GM12878 (cell line): ENCODE measurements around the gene C17orf50. TPM values are rescaled to one million over a fixed set of nuclear protein-coding genes. Genes with fewer than 3 reads are reported as not detected.

Experiments
- ATAC-seq: fragments of 200-7000 bp; cut with Tn5 transposase; 3 replicates; pipeline ENCODE4 v1.9.1; 2020; ENCODE audit warnings: mild to moderate bottlenecking, moderate library complexity
- BruUV-seq: library from RNA; stranded (reverse); fragments of 400-500 nt; replicated peaks from 2 replicates; lab custom pipeline; 2021; lab: Mats Ljungman, UMichigan
- CTCF ChIA-PET: fragments of 300-600 bp; sonication (Branson Sonifier 250); formaldehyde crosslinking; extraction: SDS; loops from one replicate; lab custom pipeline; 2021; ENCODE audit warnings: inconsistent platforms; lab: Yijun Ruan, JAX
- POLR2A ChIA-PET: fragments of 350-600 bp; formaldehyde crosslinking; extraction: SDS; loops from one replicate; lab custom pipeline; 2021; ENCODE audit warnings: inconsistent platforms; lab: Charles Lee
- RAD21 ChIA-PET: fragments of 300-600 bp; sonication (Branson Sonifier 250); formaldehyde crosslinking; loops from one replicate; lab custom pipeline; 2023; ENCODE audit warnings: antibody characterized with exemption; ENCODE audit not compliant: unreplicated experiment; lab: Charles Lee
- SMC1A ChIA-PET: fragments of 300-600 bp; sonication (Branson Sonifier 250); formaldehyde crosslinking; loops from one replicate; lab custom pipeline; 2023; ENCODE audit not compliant: unreplicated experiment, uncharacterized antibody; lab: Charles Lee
- DNase-seq: peaks from one replicate; pipeline ENCODE4 v3.0.0-alpha.2; 2011; ENCODE audit warnings: low read depth, low spot score
- FAIRE-seq: peaks from 3 replicates; lab custom pipeline; 2011; peaks lifted over from hg19 to GRCh38; lab: Jason Lieb, UNC
- H2AFZ ChIP-seq: 2 replicates; pipeline ENCODE4 v1.6.0; 2011; ENCODE audit warnings: low read depth, low read length, control low read depth; ENCODE audit not compliant: control insufficient read depth
- H3K27ac ChIP-seq: 2 replicates; pipeline ENCODE4 v1.5.1; 2011; ENCODE audit warnings: control low read depth; ENCODE audit not compliant: control insufficient read depth, insufficient read depth
- H3K27me3 ChIP-seq, 2 experiments: replicated peaks in 1 of 2; 2 replicates each; pipeline versions ENCODE4 v1.6.0 to v1.6.1; 2011; ENCODE audit warnings: low read length in 1 of 2; ENCODE audit not compliant: control insufficient read depth in 2 of 2, insufficient read depth in 2 of 2
- H3K36me3 ChIP-seq, 2 experiments: 2 replicates each; pipeline ENCODE4 v1.5.1; 2011; ENCODE audit warnings: low read length in 1 of 2; ENCODE audit not compliant: control insufficient read depth in 2 of 2, insufficient read depth in 2 of 2
- H3K4me1 ChIP-seq: 2 replicates; pipeline ENCODE4 v1.6.1; 2011; ENCODE audit warnings: mild to moderate bottlenecking, low read length, moderate library complexity, mixed read lengths; ENCODE audit not compliant: control insufficient read depth, insufficient read depth
- H3K4me2 ChIP-seq: 2 replicates; pipeline ENCODE4 v1.6.0; 2011; ENCODE audit warnings: control low read depth; ENCODE audit not compliant: control insufficient read depth, insufficient read depth
- H3K4me3 ChIP-seq: fragments of 200-600 bp; sonication (generic); 2 replicates; pipeline ENCODE4 v1.5.1; 2016
- H3K79me2 ChIP-seq: 2 replicates; pipeline ENCODE4 v1.6.0; 2011; ENCODE audit warnings: low read length; ENCODE audit not compliant: control insufficient read depth, insufficient read depth
- H3K9ac ChIP-seq: 2 replicates; pipeline ENCODE4 v1.8.0; 2011; ENCODE audit warnings: low read length, control low read depth, mixed read lengths; ENCODE audit not compliant: control insufficient read depth, insufficient read depth
- H3K9me3 ChIP-seq: replicated peaks from 3 replicates; pipeline ENCODE4 v1.5.1; 2011; ENCODE audit warnings: mild to moderate bottlenecking, low read length; ENCODE audit not compliant: control insufficient read depth, insufficient read depth
- H4K20me1 ChIP-seq: 2 replicates; pipeline ENCODE4 v1.6.0; 2011; ENCODE audit not compliant: control insufficient read depth, insufficient read depth
- CEBPB ChIP-seq, 2 experiments: fragments of 150-350 bp in 1 of 2; IDR thresholded peaks; 2 replicates each; pipeline ENCODE4 v1.6.1; 2012 to 2014; ENCODE audit warnings: low read depth in 2 of 2, low read length in 2 of 2, borderline replicate concordance in 1 of 2, inconsistent platforms in 1 of 2
- HDAC2 ChIP-seq: fragments of 200-600 bp; sonication (generic); IDR thresholded peaks from 2 replicates; pipeline ENCODE4 v1.6.1; 2017
- IRF4 ChIP-seq: IDR thresholded peaks from 2 replicates; pipeline ENCODE4 v1.6.1; 2011; ENCODE audit warnings: low read depth, low read length
- KDM1A ChIP-seq: fragments of 200-600 bp; sonication (generic); IDR thresholded peaks from 2 replicates; pipeline ENCODE4 v1.6.1; 2016; ENCODE audit warnings: borderline replicate concordance
- MEF2A ChIP-seq: IDR thresholded peaks from 2 replicates; pipeline ENCODE4 v1.6.1; 2011; ENCODE audit warnings: low read depth, mild to moderate bottlenecking, low read length, moderate library complexity; ENCODE audit not compliant: insufficient read depth
- TARDBP ChIP-seq: IDR thresholded peaks from 2 replicates; pipeline ENCODE4 v1.6.1; 2016; ENCODE audit warnings: borderline replicate concordance
- WGBS: methylation state at CpG from one replicate; pipeline ENCODE4 v1.1.6; 2016; ENCODE audit warnings: low lambda C conversion rate; ENCODE audit not compliant: insufficient replicate concordance, insufficient coverage; ENCODE audit errors: missing lambda C conversion rate; 5-methylcytosine and 5-hydroxymethylcytosine counted together
- in situ Hi-C: fragments of 300-500 bp; cut with MboI; formaldehyde crosslinking; loops from 9 replicates; pipeline ENCODE4 v1.14.3; 2018; ENCODE audit warnings: mixed read lengths
- intact Hi-C: fragments of 100-400 bp; cut with micrococcal nuclease; formaldehyde crosslinking; loops from one replicate; pipeline ENCODE4 v1.14.2; 2022; ENCODE audit not compliant: unreplicated experiment
- polyA plus RNA-seq, 11 experiments: library from polyadenylated mRNA; depleted of rRNA in 4 of 11; unstranded in 6 of 11; stranded (reverse) in 5 of 11; fragments of >200 nt; fragmentation: Nextera tagmentation in 4 of 11; fragmentation: Illumina TruSeq in 1 of 11; extraction: Ambion mirVana in 4 of 11; extraction: Trizol in 1 of 11; gene quantifications; 1 replicate in 1 of 11; 2 replicates in 10 of 11; pipeline versions ENCODE4 v1.2.1 to v1.2.3, GENCODE V29; 2011 to 2016; ENCODE audit warnings: inconsistent platforms in 2 of 11, missing spikeins in 2 of 11, low read depth in 1 of 11
- total RNA-seq, 4 experiments: library from RNA; depleted of rRNA in 3 of 4; stranded (reverse); fragments of >200 nt in 3 of 4; fragmentation: Illumina TruSeq in 1 of 4; extraction: Trizol in 1 of 4; gene quantifications; 2 replicates each; pipeline versions ENCODE4 v1.2.1 to v1.2.3, GENCODE V29; 2013 to 2021
- TF ChIP-seq, protein P1 (sequence below): fragments of 450-650 bp; IDR thresholded peaks from 2 replicates; pipeline ENCODE4 v1.6.1; 2017; ENCODE audit warnings: mild to moderate bottlenecking
- TF ChIP-seq, protein P2 (sequence below), 3 experiments: IDR thresholded peaks in 2 of 3; conservative IDR thresholded peaks in 1 of 3; 2 replicates each; pipeline ENCODE4 v1.5.1; 2011; ENCODE audit warnings: low read depth in 3 of 3, low read length in 3 of 3, mild to moderate bottlenecking in 3 of 3, control low read depth in 2 of 3, moderate library complexity in 2 of 3, inconsistent platforms in 1 of 3, mixed read lengths in 1 of 3; ENCODE audit not compliant: control insufficient read depth in 2 of 3, insufficient read depth in 1 of 3; ENCODE audit errors: extremely low read depth in 1 of 3

The C17orf50 gene
- total and polyA plus RNA-seq, 10 of the 15 experiments (the other 5 are each of a cell fraction or from before 2014, with no cell fraction given) = 0.16 TPM; not detected in 9

DNA sequence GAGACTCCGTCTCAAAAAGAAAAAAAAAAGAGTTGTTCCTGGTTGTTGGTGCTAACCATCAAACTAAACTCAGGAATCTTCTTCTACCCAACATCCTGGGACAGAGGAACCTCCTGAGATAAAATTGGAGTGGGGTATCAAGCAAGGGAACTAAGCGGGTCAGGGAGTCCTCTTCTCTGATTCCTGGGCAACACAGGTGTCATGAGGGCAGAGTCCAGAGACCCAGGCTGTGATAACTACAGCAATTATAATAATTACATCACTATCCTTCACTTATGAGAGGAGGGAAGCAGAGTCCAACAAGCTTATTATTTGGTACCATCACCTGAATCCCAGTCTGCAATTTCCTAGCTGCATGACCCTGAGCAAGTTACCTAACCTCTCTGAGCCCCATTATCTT is 8.1 kb downstream of the C17orf50 start:
- no peak for ATAC-seq
- no peak for FAIRE-seq
- in situ Hi-C loops = loop anchor here (5.0 kb wide), 1 partner anchor 39 kb away; the partner anchor contains the start of gene TAF15
- ChIA-PET CTCF (interaction anchor here (0.9 to 2.3 kb wide), 3 partner anchors 19 to 40 kb away, joined by 3 to 8 read pairs (median 3); partner anchors contain the start of gene TAF15), POLR2A (no interaction called here), SMC1A (no interaction called here), RAD21 (no interaction called here)
- H4K20me1 ChIP-seq = no peaks in the 10 kb centered on the region
- no peak overlapping the region for H3K9ac ChIP-seq
- no peak overlapping the region for H3K27ac ChIP-seq
- intact Hi-C loops = no loop called here
- peaks cover 4 to 6% of the 10 kb centered on the region in 2 experiments for H3K27me3 ChIP-seq
- no peaks in the 10 kb centered on the region for H3K79me2 ChIP-seq
- H3K9me3 ChIP-seq = no peaks in the 10 kb centered on the region
- H3K36me3 ChIP-seq = no peaks in the 10 kb centered on the region
- no peak overlapping the region for H3K4me2 ChIP-seq
- TF ChIP-seq CEBPB (IDR thresholded peaks at IDR 0.05; ENCODE audit: borderline replicate concordance in 1 of 2, low read depth in 2 of 2, low read length in 2 of 2) (no peak), IRF4 (no peak), TARDBP (no peak), KDM1A (no peak), MEF2A (no peak)
- H3K4me3 ChIP-seq = no peak overlapping the region
- H3K4me1 ChIP-seq = peaks cover 5% of the 10 kb centered on the region
- no TSS peak for BruUV-seq
- 72% methylated on average over 2 of the region's 2 CpGs for WGBS
- H2AFZ ChIP-seq = no peak overlapping the region
- DNase-seq = no peak

DNA sequence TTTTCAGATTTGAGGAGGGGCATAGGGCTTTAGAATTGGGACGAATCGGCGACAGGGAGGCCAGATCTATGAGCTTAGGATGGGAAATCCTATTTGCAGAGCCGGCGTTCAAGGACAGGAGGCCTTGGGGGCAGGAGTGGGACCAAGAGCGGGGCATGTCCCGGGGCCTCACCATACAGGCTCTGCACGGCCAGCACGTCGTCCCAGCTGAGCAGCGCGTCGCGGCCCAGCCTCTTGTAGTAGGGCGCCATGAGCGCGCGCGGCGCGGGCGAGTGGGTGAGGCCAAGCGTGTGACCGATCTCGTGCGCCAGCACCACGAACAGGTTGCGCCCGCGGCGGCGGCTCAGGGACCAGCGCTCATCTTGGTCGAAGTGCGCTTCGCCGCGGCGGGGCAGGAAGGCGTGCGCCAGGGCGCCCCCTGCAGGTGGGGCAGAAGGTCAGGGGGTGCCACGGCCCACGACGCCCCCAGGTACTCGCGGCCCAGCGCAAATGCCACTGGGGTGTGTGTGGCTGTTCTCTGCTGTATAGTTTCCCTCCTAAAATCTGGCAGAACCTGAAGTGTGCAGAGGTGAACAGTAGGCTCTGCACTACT is 9.3 kb downstream of the C17orf50 start:
- POLR2A ChIA-PET = no interaction called here
- Histone ChIP-seq H3K27me3 (peaks cover 4 to 6% of the 10 kb centered on the region in 2 experiments), H3K27ac (no peak overlapping the region), H3K9me3 (no peaks in the 10 kb centered on the region), H3K36me3 (no peaks in the 10 kb centered on the region), H3K4me1 (no peaks in the 10 kb centered on the region; the same call in 1 of the 2 replicates), H3K79me2 (no peaks in the 10 kb centered on the region), H3K4me2 (no peak overlapping the region), H3K9ac (no peak overlapping the region), H2AFZ (no peak overlapping the region), H4K20me1 (no peaks in the 10 kb centered on the region), H3K4me3 (no peak overlapping the region)
- DNase-seq (no peak), FAIRE-seq (no peak), ATAC-seq (no peak)
- intact Hi-C loops (no loop called here), in situ Hi-C loops (loop anchor here (5.0 kb wide), 1 partner anchor 37 kb away; the partner anchor contains the start of gene TAF15)
- CTCF ChIA-PET = interaction anchor here (0.6 to 2.3 kb wide), 5 partner anchors 29 to 157 kb away, joined by 3 to 8 read pairs (median 4); partner anchors contain the start of gene TAF15
- SMC1A ChIA-PET = no interaction called here
- WGBS = 84% methylated on average over 48 of the region's 48 CpGs
- TF ChIP-seq HDAC2 = no peak
- TF ChIP-seq, protein P1, sequence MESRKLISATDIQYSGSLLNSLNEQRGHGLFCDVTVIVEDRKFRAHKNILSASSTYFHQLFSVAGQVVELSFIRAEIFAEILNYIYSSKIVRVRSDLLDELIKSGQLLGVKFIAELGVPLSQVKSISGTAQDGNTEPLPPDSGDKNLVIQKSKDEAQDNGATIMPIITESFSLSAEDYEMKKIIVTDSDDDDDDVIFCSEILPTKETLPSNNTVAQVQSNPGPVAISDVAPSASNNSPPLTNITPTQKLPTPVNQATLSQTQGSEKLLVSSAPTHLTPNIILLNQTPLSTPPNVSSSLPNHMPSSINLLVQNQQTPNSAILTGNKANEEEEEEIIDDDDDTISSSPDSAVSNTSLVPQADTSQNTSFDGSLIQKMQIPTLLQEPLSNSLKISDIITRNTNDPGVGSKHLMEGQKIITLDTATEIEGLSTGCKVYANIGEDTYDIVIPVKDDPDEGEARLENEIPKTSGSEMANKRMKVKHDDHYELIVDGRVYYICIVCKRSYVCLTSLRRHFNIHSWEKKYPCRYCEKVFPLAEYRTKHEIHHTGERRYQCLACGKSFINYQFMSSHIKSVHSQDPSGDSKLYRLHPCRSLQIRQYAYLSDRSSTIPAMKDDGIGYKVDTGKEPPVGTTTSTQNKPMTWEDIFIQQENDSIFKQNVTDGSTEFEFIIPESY = peak; percentile 60; the same call in 1 of the 2 replicates
- TF ChIP-seq, protein P2, sequence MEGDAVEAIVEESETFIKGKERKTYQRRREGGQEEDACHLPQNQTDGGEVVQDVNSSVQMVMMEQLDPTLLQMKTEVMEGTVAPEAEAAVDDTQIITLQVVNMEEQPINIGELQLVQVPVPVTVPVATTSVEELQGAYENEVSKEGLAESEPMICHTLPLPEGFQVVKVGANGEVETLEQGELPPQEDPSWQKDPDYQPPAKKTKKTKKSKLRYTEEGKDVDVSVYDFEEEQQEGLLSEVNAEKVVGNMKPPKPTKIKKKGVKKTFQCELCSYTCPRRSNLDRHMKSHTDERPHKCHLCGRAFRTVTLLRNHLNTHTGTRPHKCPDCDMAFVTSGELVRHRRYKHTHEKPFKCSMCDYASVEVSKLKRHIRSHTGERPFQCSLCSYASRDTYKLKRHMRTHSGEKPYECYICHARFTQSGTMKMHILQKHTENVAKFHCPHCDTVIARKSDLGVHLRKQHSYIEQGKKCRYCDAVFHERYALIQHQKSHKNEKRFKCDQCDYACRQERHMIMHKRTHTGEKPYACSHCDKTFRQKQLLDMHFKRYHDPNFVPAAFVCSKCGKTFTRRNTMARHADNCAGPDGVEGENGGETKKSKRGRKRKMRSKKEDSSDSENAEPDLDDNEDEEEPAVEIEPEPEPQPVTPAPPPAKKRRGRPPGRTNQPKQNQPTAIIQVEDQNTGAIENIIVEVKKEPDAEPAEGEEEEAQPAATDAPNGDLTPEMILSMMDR (IDR thresholded peaks at IDR 0.05 in 2 of 3, conservative IDR thresholded peaks at IDR 0.05 in 1 of 3; ENCODE audit: control insufficient read depth in 2 of 3, extremely low read depth in 1 of 3, insufficient read depth in 1 of 3, low read depth in 3 of 3, low read length in 3 of 3) = peak in 1 of 3 experiments; percentile 13; a peak in 1 of 6 replicates
- RAD21 ChIA-PET = interaction anchor here (0.6 to 1.0 kb wide), 2 partner anchors 38 to 178 kb away, joined by 3 to 5 read pairs; no protein-coding TSS in a partner anchor
- BruUV-seq = no TSS peak
